Measurements from ENCODE around the gene FNDC10. TPM values are rescaled to one million over a fixed set of nuclear protein-coding genes. Genes with fewer than 3 reads are reported as not detected.
A peak's percentile ranks its signal among the peaks of the same experiment; 100 is the strongest.

FNDC10 gene
- total RNA-seq, 2 experiments from 2014 or later: 7.5 to 9.3 TPM

DNA sequence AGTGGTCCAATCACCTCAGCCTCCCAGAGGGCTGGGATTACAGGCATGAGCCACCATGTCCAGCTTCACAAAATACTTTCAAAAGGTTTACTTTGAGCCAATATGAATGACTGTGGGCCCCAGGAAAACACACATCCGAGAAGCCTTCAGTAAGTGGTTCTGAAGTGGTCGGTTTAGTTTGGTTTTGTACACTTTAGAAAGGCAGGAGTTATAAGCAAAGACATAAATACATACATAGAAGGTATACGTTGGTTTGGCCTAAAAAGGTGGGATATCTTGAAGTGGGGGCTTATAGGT, 12.1 kb upstream of the FNDC10 start:
- DNase-seq (no peak), ATAC-seq (no peak)
- peaks cover 8% of the 10 kb centered on the region for H3K36me3 Mint-ChIP-seq (ENCODE audit: low read depth)
- H3K27ac Mint-ChIP-seq: no peak overlapping the region
- no peaks in the 10 kb centered on the region for H3K27me3 Mint-ChIP-seq (ENCODE audit: low read depth)
- ChIA-PET POLR2A (no interaction called here), CTCF (no interaction called here)
- no peaks in the 10 kb centered on the region for H3K9me3 Mint-ChIP-seq (ENCODE audit: insufficient read depth)
- no peak overlapping the region for H3K4me3 Mint-ChIP-seq
- peaks cover 36% of the 10 kb centered on the region for H3K4me1 Mint-ChIP-seq (ENCODE audit: low read depth)

DNA sequence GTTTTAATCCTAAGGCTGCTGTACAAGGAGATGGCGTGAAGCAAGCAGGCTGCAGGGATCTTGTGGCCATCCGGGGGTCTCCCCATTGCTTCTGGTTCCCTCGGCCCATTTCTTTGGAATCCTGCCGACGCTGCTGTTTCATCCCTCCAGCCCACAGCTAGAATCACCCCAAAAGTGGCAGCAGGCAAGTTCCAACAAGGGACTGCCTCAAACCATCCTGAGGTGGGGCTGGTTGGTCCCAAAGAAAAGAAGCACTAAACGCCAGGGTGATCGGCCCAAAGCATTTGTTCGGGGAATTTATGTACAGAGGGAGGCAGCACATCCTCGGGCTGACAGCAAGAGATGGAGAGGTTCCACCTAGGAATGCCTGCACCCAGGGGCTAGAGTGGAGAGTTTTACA, 10.9 kb upstream of the FNDC10 start:
- ChIA-PET POLR2A (no interaction called here), CTCF (no interaction called here)
- Mint-ChIP-seq H3K4me3 (no peak overlapping the region), H3K4me1 (ENCODE audit: low read depth) (peaks cover 33% of the 10 kb centered on the region), H3K27ac (peak overlapping the region; percentile 32), H3K9me3 (ENCODE audit: insufficient read depth) (no peaks in the 10 kb centered on the region), H3K27me3 (ENCODE audit: low read depth) (no peaks in the 10 kb centered on the region), H3K36me3 (ENCODE audit: low read depth) (peaks cover 8% of the 10 kb centered on the region)
- ATAC-seq: no peak
- DNase-seq: no peak

DNA sequence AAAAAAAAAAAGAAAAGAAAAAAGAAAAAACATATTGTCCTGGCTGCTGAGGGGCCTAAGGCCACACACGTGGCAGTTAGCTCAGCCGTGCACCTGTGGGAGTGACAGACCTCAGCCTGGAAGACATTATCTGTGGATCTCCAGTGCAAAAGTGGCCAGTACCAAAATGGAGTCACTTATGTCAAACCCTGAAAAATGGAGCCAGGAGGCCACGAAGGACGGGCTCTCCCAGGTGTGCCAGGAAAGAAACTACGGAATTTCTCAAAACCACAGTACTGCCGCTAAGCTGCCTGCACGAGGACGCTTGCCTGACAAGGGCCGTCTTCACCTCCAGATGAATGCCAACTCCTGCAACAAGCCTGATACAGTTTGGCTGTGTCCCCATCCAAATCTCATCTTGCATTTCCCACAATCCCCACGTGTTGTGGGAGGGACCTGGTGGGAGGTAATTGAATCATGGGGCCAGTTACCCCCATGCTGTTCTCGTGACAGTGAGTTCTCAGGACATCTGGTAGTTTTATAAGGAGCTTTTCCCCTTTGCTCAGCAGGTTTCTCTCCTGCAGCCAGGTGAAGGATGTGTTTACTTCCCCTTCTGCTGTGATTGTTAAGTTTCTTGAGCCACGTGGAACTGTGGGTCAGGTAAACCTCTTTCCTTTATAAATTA, 10.0 kb upstream of the FNDC10 start:
- H3K4me3 Mint-ChIP-seq: no peak overlapping the region

DNA sequence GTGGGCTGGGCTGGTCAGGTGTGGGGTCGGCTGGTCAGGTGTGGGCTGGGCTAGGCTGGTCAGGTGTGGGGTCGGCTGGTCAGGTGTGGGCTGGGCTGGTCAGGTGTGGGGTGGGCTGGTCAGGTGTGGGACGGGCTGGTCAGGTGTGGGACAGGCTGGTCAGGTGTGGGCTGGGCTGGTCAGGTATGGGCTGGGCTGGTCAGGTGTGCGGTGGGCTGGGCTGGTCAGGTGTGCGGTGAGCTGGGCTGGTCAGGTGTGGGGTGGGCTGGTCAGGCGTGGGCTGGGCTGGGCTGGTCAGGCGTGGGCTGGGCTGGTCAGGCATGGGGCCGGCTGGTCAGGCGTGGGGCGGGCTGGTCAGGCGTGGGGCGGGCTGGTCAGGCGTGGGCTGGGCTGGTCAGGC, 6.3 kb upstream of the FNDC10 start:
- POLR2A ChIA-PET: no interaction called here
- H3K36me3 Mint-ChIP-seq (ENCODE audit: low read depth): no peaks in the 10 kb centered on the region

More for the DNA sequence above, 10.0 kb upstream of the FNDC10 start:
- H3K36me3 Mint-ChIP-seq (ENCODE audit: low read depth): peaks cover 8% of the 10 kb centered on the region
- H3K27ac Mint-ChIP-seq: no peak overlapping the region
- ChIA-PET CTCF (no interaction called here), POLR2A (no interaction called here)
- ATAC-seq: no peak
- no peaks in the 10 kb centered on the region for H3K27me3 Mint-ChIP-seq (ENCODE audit: low read depth)
- H3K9me3 Mint-ChIP-seq (ENCODE audit: insufficient read depth): no peaks in the 10 kb centered on the region
- no peak for DNase-seq
- H3K4me1 Mint-ChIP-seq (ENCODE audit: low read depth): peaks cover 34% of the 10 kb centered on the region

DNA sequence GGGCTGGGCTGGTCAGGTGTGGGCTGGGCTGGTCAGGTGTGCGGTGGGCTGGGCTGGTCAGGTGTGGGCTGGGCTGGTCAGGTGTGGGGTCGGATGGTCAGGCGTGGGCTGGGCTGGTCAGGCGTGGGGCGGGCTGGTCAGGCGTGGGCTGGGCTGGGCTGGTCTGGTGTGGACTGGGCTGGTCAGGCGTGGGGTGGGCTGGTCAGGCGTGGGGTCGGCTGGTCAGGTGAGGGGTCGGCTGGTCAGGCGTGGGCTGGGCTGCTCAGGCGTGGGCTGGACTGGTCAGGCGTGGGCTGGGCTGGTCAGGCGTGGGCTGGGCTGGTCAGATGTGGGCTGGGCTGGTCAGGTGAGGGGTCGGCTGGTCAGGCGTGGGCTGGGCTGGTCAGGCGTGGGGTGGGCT, 5.8 kb upstream of the FNDC10 start:
- H3K27ac Mint-ChIP-seq: no peak overlapping the region
- ATAC-seq (no peak), DNase-seq (no peak)
- no peaks in the 10 kb centered on the region for H3K9me3 Mint-ChIP-seq (ENCODE audit: insufficient read depth)
- POLR2A ChIA-PET: interaction anchor here (1.0 kb wide), 1 partner anchor 10 kb away, joined by 3 read pairs; the partner anchor contains the start of gene MIB2
- no peaks in the 10 kb centered on the region for H3K36me3 Mint-ChIP-seq (ENCODE audit: low read depth)
- H3K27me3 Mint-ChIP-seq (ENCODE audit: low read depth): no peaks in the 10 kb centered on the region
- no peak overlapping the region for H3K4me3 Mint-ChIP-seq
- H3K4me1 Mint-ChIP-seq (ENCODE audit: low read depth): peaks cover 15% of the 10 kb centered on the region
- CTCF ChIA-PET: no interaction called here

More for the DNA sequence above, 6.3 kb upstream of the FNDC10 start:
- ATAC-seq: no peak
- CTCF ChIA-PET: interaction anchor here (1.3 kb wide), 1 partner anchor 23 kb away, joined by 4 read pairs; no protein-coding TSS in a partner anchor
- Mint-ChIP-seq H3K27ac (no peak overlapping the region), H3K9me3 (ENCODE audit: insufficient read depth) (no peaks in the 10 kb centered on the region), H3K4me1 (ENCODE audit: low read depth) (peaks cover 14% of the 10 kb centered on the region), H3K27me3 (ENCODE audit: low read depth) (no peaks in the 10 kb centered on the region), H3K4me3 (no peak overlapping the region)
- DNase-seq: no peak

DNA sequence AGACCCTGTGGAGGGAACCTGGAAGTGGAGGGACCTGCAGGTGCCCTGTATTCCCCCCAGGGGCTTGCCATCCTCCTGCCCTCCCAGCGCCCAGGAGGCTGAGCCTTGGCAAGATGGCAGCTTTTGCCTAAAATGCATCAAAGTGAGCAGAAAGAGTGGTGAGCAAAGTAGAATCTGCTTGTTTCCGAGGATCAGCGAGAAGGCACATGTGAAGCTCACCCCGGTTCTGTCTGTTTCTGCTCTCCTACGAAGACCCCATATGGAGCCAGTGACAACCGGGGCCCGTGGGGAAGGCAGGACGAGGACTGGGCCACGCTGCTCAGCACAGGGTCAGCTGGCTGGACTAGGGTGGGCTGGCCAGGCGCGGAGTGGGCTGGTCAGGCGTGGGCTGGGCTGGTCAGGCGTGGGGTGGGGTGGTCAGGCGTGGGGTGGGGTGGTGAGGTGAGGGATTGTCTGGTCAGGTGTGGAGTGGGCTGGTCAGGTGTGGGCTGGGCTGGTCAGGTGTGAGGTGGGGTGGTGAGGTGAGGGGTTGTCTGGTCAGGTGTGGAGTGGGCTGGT, 5.2 kb upstream of the FNDC10 start:
- ChIA-PET CTCF (no interaction called here), POLR2A (interaction anchor here (1.0 kb wide), 1 partner anchor 10 kb away, joined by 3 read pairs; the partner anchor contains the start of gene MIB2)
- H3K36me3 Mint-ChIP-seq (ENCODE audit: low read depth): no peaks in the 10 kb centered on the region
- ATAC-seq (no peak), DNase-seq (no peak)
- peak overlapping the region; percentile 34 for H3K27ac Mint-ChIP-seq
- no peak overlapping the region for H3K4me3 Mint-ChIP-seq
- no peaks in the 10 kb centered on the region for H3K27me3 Mint-ChIP-seq (ENCODE audit: low read depth)
- no peaks in the 10 kb centered on the region for H3K9me3 Mint-ChIP-seq (ENCODE audit: insufficient read depth)
- peaks cover 17% of the 10 kb centered on the region for H3K4me1 Mint-ChIP-seq (ENCODE audit: low read depth)

DNA sequence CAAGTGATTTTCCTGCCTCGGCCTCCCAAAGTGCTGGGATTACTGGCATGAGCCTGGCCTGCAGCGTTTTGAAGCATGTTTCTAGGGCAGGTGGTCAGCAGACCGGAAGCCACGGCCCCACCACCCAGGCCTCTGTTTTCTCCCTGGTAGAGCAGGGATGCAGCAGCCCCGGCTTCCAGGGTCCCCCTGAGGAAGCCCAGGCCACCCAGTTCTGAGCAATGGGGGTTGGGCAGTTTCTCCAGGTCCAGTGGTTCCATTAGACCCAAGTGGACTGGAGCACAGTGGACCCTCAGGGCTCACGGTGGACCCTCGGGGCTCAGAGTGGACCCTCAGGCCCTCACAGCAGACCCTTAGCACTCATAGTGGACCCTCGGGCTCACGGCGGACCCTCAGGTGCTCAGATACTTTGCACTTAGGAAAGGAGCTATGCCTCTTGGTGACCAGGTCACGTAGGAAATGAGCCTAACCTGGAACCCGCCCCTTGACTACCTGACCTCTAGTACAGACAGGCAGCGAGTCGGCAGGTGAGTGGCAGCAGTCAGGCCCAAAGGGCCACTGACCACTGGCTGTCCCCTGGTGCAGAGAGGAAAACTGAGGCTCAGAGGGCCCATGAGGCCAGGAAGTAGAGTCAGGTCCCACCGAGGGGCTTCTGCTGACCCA, 4.6 kb upstream of the FNDC10 start:
- Mint-ChIP-seq H3K36me3 (ENCODE audit: low read depth) (no peaks in the 10 kb centered on the region), H3K27me3 (ENCODE audit: low read depth) (no peaks in the 10 kb centered on the region), H3K4me1 (ENCODE audit: low read depth) (peaks cover 17% of the 10 kb centered on the region), H3K9me3 (ENCODE audit: insufficient read depth) (no peaks in the 10 kb centered on the region), H3K4me3 (no peak overlapping the region), H3K27ac (peak overlapping the region; percentile 71)
- CTCF ChIA-PET: no interaction called here
- POLR2A ChIA-PET: interaction anchor here (1.0 kb wide), 1 partner anchor 11 kb away, joined by 3 read pairs; the partner anchor contains the start of gene MIB2
- DNase-seq (no peak), ATAC-seq (no peak)

DNA sequence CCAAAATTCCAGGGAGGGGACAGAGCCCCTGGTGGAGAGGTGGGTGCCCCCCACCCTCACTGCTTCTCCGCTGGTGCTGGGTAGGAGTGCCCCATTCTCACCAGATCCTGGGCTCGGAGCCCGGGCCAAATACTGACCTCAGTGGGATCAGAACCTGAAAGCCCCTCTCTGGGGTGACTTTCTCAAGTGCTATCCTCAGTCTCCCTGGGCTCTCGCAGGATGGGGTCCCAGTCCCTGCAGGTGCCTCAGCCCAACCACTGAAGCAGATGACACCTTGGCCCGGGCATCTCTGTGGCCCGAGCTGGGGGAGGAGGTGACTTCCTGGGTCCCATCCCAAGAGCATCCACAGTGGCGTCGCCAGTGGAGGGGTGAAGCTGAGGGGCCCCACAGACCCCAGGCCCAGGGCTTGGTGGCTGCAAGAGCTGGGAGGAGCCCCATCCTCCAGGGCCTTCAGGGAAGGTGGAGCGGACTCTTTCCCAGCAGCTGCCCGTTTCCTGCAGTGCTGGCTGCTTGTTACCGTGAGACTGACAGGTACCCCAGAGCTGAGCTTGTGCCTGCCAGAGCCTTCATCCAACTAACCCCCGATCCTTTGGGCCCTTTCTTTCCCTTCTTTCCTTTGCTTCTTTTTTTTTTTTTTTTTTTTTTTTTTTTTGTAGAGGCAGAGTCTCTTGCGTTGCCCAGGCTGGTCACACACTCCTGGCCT, 3.9 kb upstream of the FNDC10 start:
- CTCF ChIA-PET: no interaction called here
- Mint-ChIP-seq H3K36me3 (ENCODE audit: low read depth) (no peaks in the 10 kb centered on the region), H3K27ac (no peak overlapping the region), H3K27me3 (ENCODE audit: low read depth) (no peaks in the 10 kb centered on the region), H3K9me3 (ENCODE audit: insufficient read depth) (no peaks in the 10 kb centered on the region), H3K4me1 (ENCODE audit: low read depth) (peaks cover 20% of the 10 kb centered on the region), H3K4me3 (no peak overlapping the region)
- no peak for DNase-seq
- POLR2A ChIA-PET: interaction anchor here (1.1 kb wide), 1 partner anchor 11 kb away, joined by 4 read pairs; no protein-coding TSS in a partner anchor
- ATAC-seq: no peak

DNA sequence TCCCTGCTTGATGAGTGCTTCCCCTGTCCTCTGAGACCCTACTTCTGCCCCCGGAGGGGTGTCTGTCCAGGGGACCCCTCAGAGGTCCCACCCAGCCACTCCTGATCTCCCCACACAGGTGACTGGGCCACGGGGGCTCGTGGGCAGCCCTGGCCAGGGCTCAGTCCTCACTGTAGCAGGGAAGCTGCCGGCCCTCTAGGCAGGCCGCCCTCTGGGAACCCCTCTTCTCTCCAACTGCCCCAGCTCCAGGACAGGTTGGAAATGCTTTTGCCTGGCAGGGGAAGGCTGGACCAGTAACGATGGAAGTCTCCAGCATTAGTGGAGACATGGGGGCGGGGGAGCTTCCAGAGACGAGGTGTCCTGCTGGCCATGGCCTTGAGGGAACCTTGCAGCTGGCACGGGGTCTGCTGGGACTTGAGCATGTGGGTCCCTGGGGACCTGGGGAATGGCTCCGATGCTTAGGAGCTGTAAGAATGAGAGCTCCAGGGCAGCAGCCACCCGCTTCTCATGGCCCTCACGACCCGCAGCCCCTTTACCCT, 3.1 kb upstream of the FNDC10 start:
- Mint-ChIP-seq H3K4me3 (no peak overlapping the region), H3K27me3 (ENCODE audit: low read depth) (no peaks in the 10 kb centered on the region), H3K36me3 (ENCODE audit: low read depth) (no peaks in the 10 kb centered on the region), H3K27ac (no peak overlapping the region), H3K4me1 (ENCODE audit: low read depth) (peaks cover 25% of the 10 kb centered on the region), H3K9me3 (ENCODE audit: insufficient read depth) (no peaks in the 10 kb centered on the region)
- CTCF ChIA-PET: no interaction called here
- DNase-seq (no peak), ATAC-seq (no peak)
- POLR2A ChIA-PET: interaction anchor here (1.1 to 1.7 kb wide), 2 partner anchors 11 to 26 kb away, joined by 3 to 4 read pairs; no protein-coding TSS in a partner anchor

DNA sequence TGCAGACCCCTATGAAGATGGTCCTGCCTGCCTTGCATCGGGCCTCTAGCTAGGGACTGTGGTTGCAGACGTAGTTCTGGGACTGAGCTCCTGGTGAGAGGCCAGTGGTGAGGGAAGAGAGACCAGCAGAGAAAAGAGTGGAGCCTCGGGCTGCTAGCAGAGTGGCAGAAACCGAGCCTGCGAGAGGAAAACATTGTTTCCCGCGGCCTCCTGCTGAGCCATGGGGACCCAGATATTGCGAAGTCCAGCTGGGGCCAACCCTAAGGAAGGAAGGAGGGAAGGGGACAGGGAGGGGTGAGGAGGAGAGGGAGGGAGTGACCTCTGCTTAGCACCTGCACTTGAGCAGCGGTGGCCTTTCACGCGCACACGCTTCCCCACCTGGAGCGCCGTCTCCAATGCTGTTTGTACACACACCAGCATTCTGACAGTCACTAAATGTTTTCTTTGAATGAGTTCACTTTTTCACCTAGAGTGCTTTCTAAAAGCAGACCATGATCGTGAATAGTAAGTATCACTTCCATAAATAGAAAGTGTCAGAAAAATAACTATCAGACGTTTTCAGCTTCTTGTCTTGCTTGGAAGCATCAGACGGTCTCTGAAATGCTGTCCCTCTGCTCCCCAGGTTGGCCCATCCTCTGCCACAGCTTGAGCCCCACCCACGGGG, 2.5 kb upstream of the FNDC10 start:
- Mint-ChIP-seq H3K4me3 (no peak overlapping the region), H3K27me3 (ENCODE audit: low read depth) (peaks cover 2% of the 10 kb centered on the region), H3K27ac (no peak overlapping the region), H3K9me3 (ENCODE audit: insufficient read depth) (no peaks in the 10 kb centered on the region), H3K4me1 (ENCODE audit: low read depth) (peaks cover 27% of the 10 kb centered on the region), H3K36me3 (ENCODE audit: low read depth) (no peaks in the 10 kb centered on the region)
- DNase-seq: no peak
- POLR2A ChIA-PET: interaction anchor here (1.7 kb wide), 1 partner anchor 26 kb away, joined by 3 read pairs; no protein-coding TSS in a partner anchor
- ATAC-seq: no peak
- CTCF ChIA-PET: interaction anchor here (0.8 kb wide), 1 partner anchor 11 kb away, joined by 4 read pairs; no protein-coding TSS in a partner anchor

DNA sequence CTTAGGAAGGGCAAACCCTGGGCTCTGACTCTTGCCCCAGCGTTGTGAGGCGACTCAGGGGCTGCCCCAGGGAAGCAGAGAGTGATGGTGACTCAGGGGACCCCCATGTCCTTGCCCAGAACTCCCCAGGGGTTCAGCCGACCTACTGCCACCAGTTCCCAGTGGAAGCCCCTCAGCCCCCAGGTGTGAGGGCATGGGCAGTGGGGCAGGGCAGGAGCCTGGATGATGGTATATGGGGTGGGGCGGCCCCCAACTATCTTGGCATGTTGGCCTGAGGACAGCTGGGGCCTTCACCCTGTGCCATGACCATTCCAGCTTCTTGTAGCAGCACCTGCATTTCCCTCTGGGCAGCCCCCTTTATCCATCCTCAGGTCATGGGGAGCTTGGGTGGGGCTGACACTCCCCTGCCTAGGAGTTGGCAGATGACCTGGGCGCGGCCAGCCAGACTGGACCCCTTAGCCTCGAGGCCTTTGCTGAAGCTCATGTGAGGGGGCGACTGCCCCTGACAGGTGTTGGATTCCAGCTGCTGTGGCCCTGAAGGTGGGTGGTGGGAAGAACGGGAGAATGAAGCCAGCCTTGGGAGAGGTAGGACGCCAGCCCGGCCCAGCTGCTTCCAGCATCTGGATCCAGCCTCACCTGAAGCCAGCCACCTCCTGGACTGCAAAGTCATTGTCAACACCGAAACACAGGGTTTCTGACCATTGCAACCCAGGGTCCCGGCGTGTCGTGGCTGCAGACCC, 1.8 kb upstream of the FNDC10 start:
- peaks cover 2% of the 10 kb centered on the region for H3K27me3 Mint-ChIP-seq (ENCODE audit: low read depth)
- no peak for DNase-seq
- no peak overlapping the region for H3K27ac Mint-ChIP-seq
- POLR2A ChIA-PET: interaction anchor here (1.7 kb wide), 1 partner anchor 27 kb away, joined by 3 read pairs; no protein-coding TSS in a partner anchor
- no peaks in the 10 kb centered on the region for H3K9me3 Mint-ChIP-seq (ENCODE audit: insufficient read depth)
- no peaks in the 10 kb centered on the region for H3K36me3 Mint-ChIP-seq (ENCODE audit: low read depth)
- H3K4me3 Mint-ChIP-seq: no peak overlapping the region
- H3K4me1 Mint-ChIP-seq (ENCODE audit: low read depth): peaks cover 20% of the 10 kb centered on the region
- no peak for ATAC-seq
- CTCF ChIA-PET: interaction anchor here (0.8 kb wide), 1 partner anchor 12 kb away, joined by 4 read pairs; no protein-coding TSS in a partner anchor
